Measurements from ENCODE around the gene SPEM3.

- TF ChIP-seq CTCF (conservative IDR thresholded peaks at IDR 0.05; ENCODE audit: low read length) (no peak), EZH2phosphoT487 (IDR thresholded peaks at IDR 0.05; ENCODE audit: borderline replicate concordance, low read depth, low read length) (no peak)
These were observed 1.1 kb downstream of the SPEM3 start for GRCh38 chr17:7429722-7430121.
